Esophagus squamous epithelium (tissue), 5 donors: ENCODE data around the gene FAM171A1. TPM values are rescaled to one million over a fixed set of nuclear protein-coding genes. Genes with fewer than 3 reads are reported as not detected.

Source experiments
- DNase-seq: peaks from one replicate; lab custom pipeline; 2025; lab: John Stamatoyannopoulos, UW
- H3K27ac ChIP-seq, 4 donors: fragments of 200-600 bp; sonication (generic); one replicate each; pipeline ENCODE4 v1.5.1; 2016 to 2019; ENCODE audit warnings: mild to moderate bottlenecking in 1 of 4
- H3K27me3 ChIP-seq, 4 donors: fragments of 200-600 bp; sonication (generic); 1 replicate in 3 of 4; 2 replicates in 1 of 4; pipeline versions ENCODE4 v1.5.1 to v1.6.0; 2017 to 2021; ENCODE audit warnings: antibody characterized with exemption in 1 of 4
- H3K36me3 ChIP-seq, 3 donors: fragments of 200-600 bp; sonication (generic); one replicate each; pipeline ENCODE4 v1.5.1; 2016 to 2019
- H3K4me1 ChIP-seq, 3 donors: fragments of 200-600 bp; sonication (generic); one replicate each; pipeline ENCODE4 v1.5.1; 2017 to 2019
- H3K4me3 ChIP-seq, 4 donors: fragments of 200-600 bp; sonication (generic); 1 replicate in 3 of 4; 2 replicates in 1 of 4; pipeline ENCODE4 v1.5.1; 2016 to 2019; ENCODE audit warnings: mild to moderate bottlenecking in 2 of 4, moderate library complexity in 1 of 4
- H3K9me3 ChIP-seq, 3 donors: fragments of 200-600 bp; sonication (generic); one replicate each; pipeline ENCODE4 v1.5.1; 2016 to 2019
- POLR2A ChIP-seq, 4 donors: fragments of 450-650 bp; IDR thresholded peaks; one replicate each; pipeline ENCODE4 v1.6.1; 2017; ENCODE audit warnings: antibody characterized with exemption in 4 of 4, mild to moderate bottlenecking in 4 of 4, moderate library complexity in 3 of 4
- WGBS, 2 donors: methylation state at CpG; one replicate each; pipeline ENCODE4 v1.1.5; 2018; 5-methylcytosine and 5-hydroxymethylcytosine counted together
- intact Hi-C: fragments of 100-400 bp; cut with DNase I; formaldehyde crosslinking; loops from one replicate; pipeline ENCODE4 v1.15.0; 2022
- total RNA-seq, 4 donors: library from RNA; depleted of rRNA; stranded (reverse); fragments of >200 nt; gene quantifications; one replicate each; pipeline ENCODE4 v1.1.0, GENCODE V29; 2016
- TF ChIP-seq, protein P1 (sequence below), 6 experiments: fragments of 450-650 bp in 4 of 6; fragments of 200-600 bp in 2 of 6; sonication (generic) in 2 of 6; IDR thresholded peaks; one replicate each; pipeline ENCODE4 v1.5.1; 2016 to 2019; ENCODE audit warnings: antibody characterized with exemption in 6 of 6, mild to moderate bottlenecking in 4 of 6, moderate library complexity in 4 of 6
- donor health status: DM: yes; HTN: yes; CAD: no.

FAM171A1 gene
- total RNA-seq, 4 donors from 2014 or later, result 3.8 to 10.9 (median 5.3) TPM

DNA sequence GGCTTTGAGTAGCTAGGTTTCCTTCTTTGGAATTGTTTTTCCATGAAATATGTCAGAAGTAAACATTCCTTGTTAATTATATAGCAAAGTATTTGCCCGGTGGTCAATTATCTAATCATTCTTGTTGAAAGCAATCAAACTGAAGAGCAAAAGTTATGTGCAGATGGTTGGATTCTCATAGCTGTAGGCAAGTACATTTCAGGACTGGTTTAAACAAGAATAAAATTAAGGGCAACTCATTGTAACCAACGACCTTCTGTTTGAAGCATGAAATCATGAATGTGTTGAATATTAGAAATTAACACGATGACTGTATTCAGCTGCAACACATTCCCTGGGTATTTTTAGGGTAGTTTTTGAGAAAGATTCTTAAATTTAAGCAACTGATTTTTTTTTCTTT lies 140.8 kb downstream of the FAM171A1 start:
- DNase-seq, result no peak
- Histone ChIP-seq H3K27ac (no peak overlapping the region), H3K4me3 (no peak overlapping the region), H3K27me3 (no peaks in the 10 kb centered on the region), H3K4me1 (no peaks in the 10 kb centered on the region), H3K36me3 (no peaks in the 10 kb centered on the region), H3K9me3 (no peaks in the 10 kb centered on the region)
- 45% methylated on average over 3 of the region's 3 CpGs for WGBS, 2 donors
- no peak for TF ChIP-seq POLR2A (IDR thresholded peaks at IDR 0.05)
- TF ChIP-seq, protein P1, sequence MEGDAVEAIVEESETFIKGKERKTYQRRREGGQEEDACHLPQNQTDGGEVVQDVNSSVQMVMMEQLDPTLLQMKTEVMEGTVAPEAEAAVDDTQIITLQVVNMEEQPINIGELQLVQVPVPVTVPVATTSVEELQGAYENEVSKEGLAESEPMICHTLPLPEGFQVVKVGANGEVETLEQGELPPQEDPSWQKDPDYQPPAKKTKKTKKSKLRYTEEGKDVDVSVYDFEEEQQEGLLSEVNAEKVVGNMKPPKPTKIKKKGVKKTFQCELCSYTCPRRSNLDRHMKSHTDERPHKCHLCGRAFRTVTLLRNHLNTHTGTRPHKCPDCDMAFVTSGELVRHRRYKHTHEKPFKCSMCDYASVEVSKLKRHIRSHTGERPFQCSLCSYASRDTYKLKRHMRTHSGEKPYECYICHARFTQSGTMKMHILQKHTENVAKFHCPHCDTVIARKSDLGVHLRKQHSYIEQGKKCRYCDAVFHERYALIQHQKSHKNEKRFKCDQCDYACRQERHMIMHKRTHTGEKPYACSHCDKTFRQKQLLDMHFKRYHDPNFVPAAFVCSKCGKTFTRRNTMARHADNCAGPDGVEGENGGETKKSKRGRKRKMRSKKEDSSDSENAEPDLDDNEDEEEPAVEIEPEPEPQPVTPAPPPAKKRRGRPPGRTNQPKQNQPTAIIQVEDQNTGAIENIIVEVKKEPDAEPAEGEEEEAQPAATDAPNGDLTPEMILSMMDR (IDR thresholded peaks at IDR 0.05), result no peak
- intact Hi-C loops, result no loop called here

DNA sequence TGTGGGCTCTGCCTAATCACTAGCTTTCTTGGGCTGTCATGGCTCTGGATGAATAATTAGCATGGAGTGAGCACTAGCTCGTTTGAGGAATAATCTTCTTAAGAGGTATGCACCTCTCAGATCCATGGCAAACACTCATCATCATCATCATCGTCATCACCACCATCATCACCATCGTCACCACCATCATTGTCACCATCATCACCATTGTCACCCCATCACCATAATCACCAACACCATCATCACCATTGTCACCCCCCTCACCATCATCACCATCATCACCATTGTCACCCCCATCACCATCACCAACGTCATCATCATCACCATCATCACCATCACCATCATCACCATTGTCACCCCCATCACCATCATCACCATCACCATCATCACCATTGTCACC lies 141.8 kb downstream of the FAM171A1 start:
- no peak for DNase-seq
- no peak overlapping the region for H3K27ac ChIP-seq
- H3K9me3 ChIP-seq, result no peaks in the 10 kb centered on the region
- TF ChIP-seq, protein P1 (IDR thresholded peaks at IDR 0.05), result no peak
- no peak for TF ChIP-seq POLR2A (IDR thresholded peaks at IDR 0.05)
- no peaks in the 10 kb centered on the region for H3K4me1 ChIP-seq
- intact Hi-C loops, result no loop called here
- H3K4me3 ChIP-seq, result no peak overlapping the region
- H3K36me3 ChIP-seq, result no peaks in the 10 kb centered on the region
- no peaks in the 10 kb centered on the region for H3K27me3 ChIP-seq
- 80 to 81% methylated on average over 4 of the region's 4 CpGs for WGBS, 2 donors

DNA sequence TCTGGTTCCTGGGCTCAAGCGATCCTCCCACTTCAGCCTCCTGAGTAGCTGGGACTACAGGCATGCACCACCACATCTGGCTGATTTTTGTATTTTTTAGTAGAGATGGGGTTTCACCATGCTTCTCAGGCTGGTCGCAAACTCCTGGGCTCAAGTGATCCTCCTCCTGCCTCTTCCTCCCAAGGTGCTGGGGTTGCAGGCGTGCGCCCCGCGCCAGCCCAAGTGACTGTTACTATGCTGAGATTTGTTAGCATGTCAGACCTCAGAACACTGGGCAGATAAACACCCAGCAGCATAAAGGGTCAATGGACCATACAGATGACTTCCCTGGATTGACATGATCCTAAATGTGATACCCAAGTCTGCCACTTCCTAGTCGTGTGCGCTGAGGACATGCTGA lies 142.7 kb downstream of the FAM171A1 start:
- DNase-seq, result no peak
- Histone ChIP-seq H3K4me3 (no peak overlapping the region), H3K36me3 (no peaks in the 10 kb centered on the region), H3K27me3 (no peaks in the 10 kb centered on the region), H3K27ac (no peak overlapping the region), H3K4me1 (no peaks in the 10 kb centered on the region), H3K9me3 (no peaks in the 10 kb centered on the region)
- TF ChIP-seq POLR2A (IDR thresholded peaks at IDR 0.05), result no peak
- TF ChIP-seq, protein P1 (IDR thresholded peaks at IDR 0.05), result no peak
- intact Hi-C loops, result no loop called here
- WGBS, 2 donors, result 72 to 89% methylated on average over 5 to 8 of the region's 8 CpGs

DNA sequence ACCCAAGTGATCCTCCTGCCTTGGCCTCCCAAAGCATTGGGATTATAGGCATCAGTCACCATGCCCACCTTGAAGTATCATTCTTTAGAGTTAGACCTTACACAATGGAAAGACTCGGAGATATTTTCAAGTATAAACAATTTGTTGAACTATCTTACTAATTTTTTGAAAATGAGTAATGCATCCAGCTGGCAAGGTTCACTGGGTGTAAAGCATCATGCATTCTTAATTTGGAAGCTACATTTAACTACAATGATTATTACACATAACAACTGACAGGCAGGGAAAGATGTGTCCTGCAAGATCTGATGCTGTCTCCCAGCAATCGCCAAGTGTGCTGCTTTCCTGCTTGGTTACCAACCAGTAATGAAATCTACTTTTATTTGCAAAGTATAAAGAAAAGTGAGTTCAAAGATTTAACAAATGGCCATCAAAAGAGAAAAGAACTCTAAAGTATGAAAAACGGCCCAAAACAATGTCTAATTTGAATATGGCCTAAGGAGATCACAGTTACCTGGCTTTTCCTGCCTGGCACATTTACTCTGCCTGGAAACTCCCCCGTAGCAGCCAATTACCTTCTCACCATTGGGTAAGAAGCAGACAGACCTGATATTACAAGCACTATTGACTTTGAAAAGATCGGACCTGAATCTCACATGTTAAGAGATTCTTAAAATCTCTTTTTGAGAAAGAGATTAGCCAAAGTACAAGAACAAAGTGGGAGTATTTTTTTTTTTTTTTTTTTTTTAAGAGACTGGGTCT lies 143.3 kb downstream of the FAM171A1 start:
- Histone ChIP-seq H3K4me3 (no peak overlapping the region), H3K27me3 (no peaks in the 10 kb centered on the region), H3K9me3 (no peaks in the 10 kb centered on the region), H3K4me1 (no peaks in the 10 kb centered on the region), H3K27ac (no peak overlapping the region), H3K36me3 (no peaks in the 10 kb centered on the region)
- WGBS, 2 donors, result 25 to 54% methylated on average over 5 of the region's 5 CpGs
- no peak for TF ChIP-seq POLR2A (IDR thresholded peaks at IDR 0.05)
- TF ChIP-seq, protein P1 (IDR thresholded peaks at IDR 0.05), result no peak
- intact Hi-C loops, result no loop called here
- DNase-seq, result no peak

DNA sequence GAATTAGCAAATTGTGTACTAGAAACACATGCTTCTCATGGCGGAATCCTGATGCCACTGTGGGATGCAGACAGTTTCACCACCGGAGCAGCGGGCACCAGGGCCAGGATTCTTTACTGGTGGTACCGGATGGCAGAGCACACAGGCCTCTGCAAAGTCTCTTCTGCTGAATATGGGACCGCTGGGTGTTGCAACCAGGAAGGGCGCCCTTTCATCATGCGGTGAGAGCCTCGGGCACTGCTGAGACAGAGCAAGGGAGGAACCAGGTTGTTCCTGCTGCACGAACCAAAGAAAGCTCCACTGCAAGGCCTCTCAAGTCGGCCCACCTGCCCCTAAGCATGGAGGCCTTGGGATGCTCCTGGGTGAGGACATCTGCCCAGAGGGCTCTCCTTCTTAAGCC lies 145.6 kb downstream of the FAM171A1 start:
- intact Hi-C loops, result no loop called here
- Histone ChIP-seq H3K4me1 (no peaks in the 10 kb centered on the region), H3K36me3 (no peaks in the 10 kb centered on the region), H3K27ac (no peak overlapping the region), H3K4me3 (no peak overlapping the region), H3K27me3 (no peaks in the 10 kb centered on the region), H3K9me3 (no peaks in the 10 kb centered on the region)
- 100% methylated on average over 2 of the region's 10 CpGs; no CpG with 5 or more reads in 1 of the 2 donors for WGBS, 2 donors
- no peak for DNase-seq
- TF ChIP-seq, protein P1 (IDR thresholded peaks at IDR 0.05), result no peak
- no peak for TF ChIP-seq POLR2A (IDR thresholded peaks at IDR 0.05)
